GM15510 (cell line): ENCODE measurements around the gene GGA2.

ENCODE experiments used
- POLR2A ChIP-seq: IDR thresholded peaks from 3 replicates; pipeline ENCODE4 v1.6.1; 2011; ENCODE audit warnings: borderline replicate concordance; ENCODE audit not compliant: insufficient read length; ENCODE audit errors: extremely low read depth

Gene GGA2

GRCh38 chr16:23512168-23512695 lies 1.9 kb upstream of the GGA2 start:
- TF ChIP-seq POLR2A = no peak

GRCh38 chr16:23511731-23512130 lies 1.4 kb upstream of the GGA2 start:
- TF ChIP-seq POLR2A = no peak

GRCh38 chr16:23509782-23510163 lies 521 bp downstream of the GGA2 start:
- TF ChIP-seq POLR2A = no peak

- no peak for TF ChIP-seq POLR2A
Observed at GRCh38 chr16:23509441-23509754, 896 bp downstream of the GGA2 start.

- no peak for TF ChIP-seq POLR2A
Observed at GRCh38 chr16:23508589-23509440, 1.5 kb downstream of the GGA2 start.

GRCh38 chr16:23506606-23506994 lies 3.7 kb downstream of the GGA2 start:
- no peak for TF ChIP-seq POLR2A

- no peak for TF ChIP-seq POLR2A
Observed at GRCh38 chr16:23505671-23506605, 4.4 kb downstream of the GGA2 start.

- no peak for TF ChIP-seq POLR2A
Observed at GRCh38 chr16:23505180-23505665, 5.1 kb downstream of the GGA2 start.

GRCh38 chr16:23504453-23505179 lies 5.7 kb downstream of the GGA2 start:
- no peak for TF ChIP-seq POLR2A

- no peak for TF ChIP-seq POLR2A
Observed at GRCh38 chr16:23504076-23504452, 6.2 kb downstream of the GGA2 start.

- TF ChIP-seq POLR2A = no peak
Observed at GRCh38 chr16:23502466-23502865, 7.8 kb downstream of the GGA2 start.

GRCh38 chr16:23501291-23501690 lies 9.0 kb downstream of the GGA2 start:
- TF ChIP-seq POLR2A = no peak

- no peak for TF ChIP-seq POLR2A
Observed at GRCh38 chr16:23500862-23501225, 9.4 kb downstream of the GGA2 start.

GRCh38 chr16:23500212-23500861 lies 10.0 kb downstream of the GGA2 start:
- no peak for TF ChIP-seq POLR2A

- no peak for TF ChIP-seq POLR2A
Observed at GRCh38 chr16:23499801-23500200, 10.5 kb downstream of the GGA2 start.

- no peak for TF ChIP-seq POLR2A
Observed at GRCh38 chr16:23498863-23499262, 11.4 kb downstream of the GGA2 start.
